Heart left ventricle (tissue), 16 donors: ENCODE measurements around the gene MSI2. TPM values are rescaled to one million over a fixed set of nuclear protein-coding genes. Genes with fewer than 3 reads are reported as not detected.

Experiments
- ATAC-seq, 4 donors: fragments of 200-7000 bp; cut with Tn5 transposase; one replicate each; pipeline ENCODE4 v1.9.1; 2020 to 2022; ENCODE audit warnings: moderate library complexity in 4 of 4, mild to moderate bottlenecking in 3 of 4, moderate number of reproducible peaks in 1 of 4
- DNase-seq, 5 donors: peaks; one replicate each; pipeline ENCODE4 v3.0.0-alpha.2; 2020
- H3K27ac ChIP-seq, 12 donors: fragments of 200-600 bp; sonication (generic) in 4 of 12; one replicate each; pipeline versions ENCODE4 v1.5.0 to v1.8.0; 2016 to 2022; ENCODE audit warnings: mild to moderate bottlenecking in 2 of 12
- H3K27me3 ChIP-seq, 9 donors: fragments of 200-600 bp; sonication (generic) in 2 of 9; one replicate each; pipeline versions ENCODE4 v1.5.1 to v1.8.0; 2016 to 2022; ENCODE audit warnings: mild to moderate bottlenecking in 3 of 9
- H3K36me3 ChIP-seq, 9 donors: fragments of 200-600 bp; sonication (generic) in 2 of 9; one replicate each; pipeline versions ENCODE4 v1.5.0 to v1.8.0; 2018 to 2022; ENCODE audit warnings: mild to moderate bottlenecking in 2 of 9
- H3K4me1 ChIP-seq, 12 donors: fragments of 200-600 bp; sonication (generic) in 4 of 12; one replicate each; pipeline versions ENCODE4 v1.5.0 to v1.8.0; 2016 to 2022; ENCODE audit warnings: mild to moderate bottlenecking in 3 of 12
- H3K4me3 ChIP-seq, 12 donors: fragments of 200-600 bp; sonication (generic) in 4 of 12; one replicate each; pipeline versions ENCODE4 v1.5.0 to v1.8.0; 2017 to 2022; ENCODE audit warnings: mild to moderate bottlenecking in 9 of 12, moderate library complexity in 4 of 12
- H3K9me3 ChIP-seq, 12 donors: fragments of 200-600 bp; sonication (generic) in 4 of 12; one replicate each; pipeline versions ENCODE4 v1.5.0 to v1.8.0; 2016 to 2022; ENCODE audit warnings: mild to moderate bottlenecking in 1 of 12
- POLR2A ChIP-seq, 2 donors: fragments of 450-650 bp; IDR thresholded peaks; one replicate each; pipeline ENCODE4 v1.6.1; 2017; ENCODE audit warnings: antibody characterized with exemption in 2 of 2, mild to moderate bottlenecking in 2 of 2, moderate library complexity in 2 of 2
- WGBS, 4 donors: extraction: QIAGEN DNeasy Blood & Tissue Kit in 2 of 4; methylation state at CpG; one replicate each; pipeline versions ENCODE4 v1.1.5 to v1.1.7; 2013 to 2018; 5-methylcytosine and 5-hydroxymethylcytosine counted together
- intact Hi-C, 10 donors: fragments of 100-400 bp; cut with DNase I; formaldehyde crosslinking; loops; one replicate each; pipeline versions ENCODE4 v1.11.1 to v1.14.2; 2022
- polyA plus RNA-seq, 2 donors: library from polyadenylated mRNA; stranded (reverse); fragments of 200-250 nt; gene quantifications; one replicate each; pipeline ENCODE4 v1.2.3, GENCODE V29; 2013
- total RNA-seq, 9 donors: library from RNA; depleted of rRNA in 2 of 9; stranded (reverse); fragments of >200 nt in 2 of 9; fragmentation: NEBNext Ultra II Directional in 3 of 9; extraction: Animal tissue kit (Norgen Biotek cat#: 25700) in 3 of 9; gene quantifications; one replicate each; pipeline versions ENCODE4 v1.1.0 to v1.2.4, GENCODE V29; 2016 to 2023
- TF ChIP-seq, protein P1 (sequence below), 12 donors: fragments of 200-600 bp; sonication (generic) in 4 of 12; IDR thresholded peaks; one replicate each; pipeline versions ENCODE4 v1.5.0 to v1.8.0; 2018 to 2022; ENCODE audit warnings: antibody characterized with exemption in 12 of 12, mild to moderate bottlenecking in 5 of 12
- donor health status: ischemic (EF 13 %, LVEDD 7.1; RV severe dilation, severe dysfunction).
- donor health status: healthy with polysubstance abuse.
- donor health status: DM: no; HTN: yes; CAD: no.
- donor health status: DM: no; HTN: no; CAD: no.
- donor health status: ischemic (EF 25% LVEDD 6.9; RV normal size, moderate dysfunction).
- donor health status: ischemic (EF 25% LVEDD 5.7; RV mildly dilated, moderate dysfunction).
- donor health status: healthy.
- donor health status: DM: yes; HTN: yes; CAD: no.
- donor health status: ischemic (EF 35%, LVEDD 5.7; RV mildly dilated, moderate dysfunction).
- donor health status: nonischemic (EF 11% LVEDD 7.7; RV severe dilation, severe dysfunction).
- donor health status: DM: yes; HTN: yes; CAD: no.
- donor health status: PGD.
- donor health status: ischemic (EF 29% LVEDD 5.4; RV normal size, mild dysfunction).
- donor health status: nonischemic (EF 23%, LVEDD 6.1; RV moderate dilation, normal function).

Gene MSI2
- total and polyA plus RNA-seq, 11 donors = 35.9 to 120 (median 104) TPM

DNA sequence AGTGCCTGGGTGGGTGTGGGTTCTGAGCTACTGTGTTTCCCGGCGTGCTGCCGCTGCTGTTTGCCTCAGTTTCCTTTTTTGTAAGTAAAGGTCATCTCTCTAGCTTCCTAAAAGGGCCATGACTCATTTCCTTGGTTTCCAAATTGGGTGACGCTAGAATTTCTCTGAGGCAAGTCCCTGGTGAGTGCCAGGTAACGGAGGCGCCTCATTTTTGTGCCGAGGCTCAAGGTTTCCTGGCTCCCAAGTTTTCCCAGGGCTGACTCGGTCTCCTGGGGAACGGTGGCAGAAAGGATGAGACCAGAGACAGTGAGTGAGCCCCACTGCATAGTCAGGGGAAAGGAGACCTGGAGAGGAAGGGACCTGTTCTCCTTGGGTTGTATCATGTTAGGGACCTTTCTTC lies 20.3 kb downstream of the MSI2 start:
- no peak for ATAC-seq
- no peak for TF ChIP-seq POLR2A (IDR thresholded peaks at IDR 0.05)
- TF ChIP-seq, protein P1, sequence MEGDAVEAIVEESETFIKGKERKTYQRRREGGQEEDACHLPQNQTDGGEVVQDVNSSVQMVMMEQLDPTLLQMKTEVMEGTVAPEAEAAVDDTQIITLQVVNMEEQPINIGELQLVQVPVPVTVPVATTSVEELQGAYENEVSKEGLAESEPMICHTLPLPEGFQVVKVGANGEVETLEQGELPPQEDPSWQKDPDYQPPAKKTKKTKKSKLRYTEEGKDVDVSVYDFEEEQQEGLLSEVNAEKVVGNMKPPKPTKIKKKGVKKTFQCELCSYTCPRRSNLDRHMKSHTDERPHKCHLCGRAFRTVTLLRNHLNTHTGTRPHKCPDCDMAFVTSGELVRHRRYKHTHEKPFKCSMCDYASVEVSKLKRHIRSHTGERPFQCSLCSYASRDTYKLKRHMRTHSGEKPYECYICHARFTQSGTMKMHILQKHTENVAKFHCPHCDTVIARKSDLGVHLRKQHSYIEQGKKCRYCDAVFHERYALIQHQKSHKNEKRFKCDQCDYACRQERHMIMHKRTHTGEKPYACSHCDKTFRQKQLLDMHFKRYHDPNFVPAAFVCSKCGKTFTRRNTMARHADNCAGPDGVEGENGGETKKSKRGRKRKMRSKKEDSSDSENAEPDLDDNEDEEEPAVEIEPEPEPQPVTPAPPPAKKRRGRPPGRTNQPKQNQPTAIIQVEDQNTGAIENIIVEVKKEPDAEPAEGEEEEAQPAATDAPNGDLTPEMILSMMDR (IDR thresholded peaks at IDR 0.05) = no peak
- Histone ChIP-seq H3K4me1 (peaks cover 0 to 42% (median 3%) of the 10 kb centered on the region in 12 donors), H3K27ac (no peak overlapping the region), H3K4me3 (no peak overlapping the region), H3K9me3 (no peaks in the 10 kb centered on the region), H3K27me3 (no peaks in the 10 kb centered on the region), H3K36me3 (peaks cover 0 to 35% (median 12%) of the 10 kb centered on the region in 9 donors)
- no peak for DNase-seq
- 86 to 90% (median 89%) methylated on average over 9 of the region's 9 CpGs for WGBS, 4 donors
- intact Hi-C loops = no loop called here

GRCh38 chr17:57277923-57278604 lies 21.7 kb downstream of the MSI2 start:
- Histone ChIP-seq H3K27me3 (no peaks in the 10 kb centered on the region), H3K27ac (no peak overlapping the region), H3K4me3 (no peak overlapping the region), H3K36me3 (peaks cover 0 to 23% (median 12%) of the 10 kb centered on the region in 9 donors), H3K4me1 (peaks cover 0 to 53% (median 8%) of the 10 kb centered on the region in 12 donors), H3K9me3 (no peaks in the 10 kb centered on the region)
- DNase-seq (no peak), ATAC-seq (no peak)
- intact Hi-C loops = no loop called here
- 89 to 92% (median 90%) methylated on average over 8 of the region's 8 CpGs for WGBS, 4 donors
- TF ChIP-seq, protein P1 (IDR thresholded peaks at IDR 0.05) = no peak
- no peak for TF ChIP-seq POLR2A (IDR thresholded peaks at IDR 0.05)

GRCh38 chr17:57278740-57279387 lies 22.5 kb downstream of the MSI2 start:
- Histone ChIP-seq H3K27ac (no peak overlapping the region), H3K9me3 (no peaks in the 10 kb centered on the region), H3K27me3 (no peaks in the 10 kb centered on the region), H3K36me3 (peaks cover 0 to 17% (median 7%) of the 10 kb centered on the region in 9 donors), H3K4me3 (no peak overlapping the region), H3K4me1 (peaks cover 0 to 53% (median 8%) of the 10 kb centered on the region in 12 donors)
- ATAC-seq (no peak), DNase-seq (no peak)
- WGBS, 4 donors = 92 to 94% (median 93%) methylated on average over 10 of the region's 10 CpGs
- no peak for TF ChIP-seq POLR2A (IDR thresholded peaks at IDR 0.05)
- TF ChIP-seq, protein P1 (IDR thresholded peaks at IDR 0.05) = no peak
- intact Hi-C loops = no loop called here

DNA sequence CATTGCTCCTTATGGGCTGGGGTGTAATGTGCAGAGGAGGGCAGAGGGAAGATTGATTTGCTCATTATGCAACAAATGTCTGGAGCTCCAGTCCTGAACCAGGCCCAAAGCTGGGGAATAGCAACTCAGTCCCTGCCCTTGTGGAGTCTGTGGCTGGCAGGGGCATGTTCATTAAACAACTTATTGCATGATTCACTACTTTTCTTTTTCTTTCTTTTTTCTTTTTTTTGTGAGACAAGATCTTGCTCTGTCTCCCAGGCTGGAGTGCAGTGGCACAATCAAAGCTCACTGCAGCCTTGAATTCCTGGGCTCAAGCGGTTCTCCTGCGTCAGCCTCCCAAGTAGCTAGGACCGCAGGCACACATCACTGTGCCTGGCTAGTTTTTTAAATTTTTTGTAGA lies 23.1 kb downstream of the MSI2 start:
- Histone ChIP-seq H3K27ac (no peak overlapping the region), H3K4me1 (peaks cover 0 to 53% (median 8%) of the 10 kb centered on the region in 12 donors)

More for the DNA sequence above, 23.1 kb downstream of the MSI2 start:
- 95 to 99% (median 97%) methylated on average over 3 of the region's 3 CpGs for WGBS, 4 donors
- H3K9me3 ChIP-seq = no peaks in the 10 kb centered on the region
- intact Hi-C loops = no loop called here
- TF ChIP-seq POLR2A (IDR thresholded peaks at IDR 0.05) = no peak
- TF ChIP-seq, protein P1 (IDR thresholded peaks at IDR 0.05) = no peak
- ATAC-seq (no peak), DNase-seq (no peak)
- no peaks in the 10 kb centered on the region for H3K27me3 ChIP-seq
- no peak overlapping the region for H3K4me3 ChIP-seq
- peaks cover 0 to 12% (median 2%) of the 10 kb centered on the region in 9 donors for H3K36me3 ChIP-seq
